T-cell (primary cell): ENCODE results near the gene SF3A1. TPM values are rescaled to one million over a fixed set of nuclear protein-coding genes. Genes with fewer than 3 reads are reported as not detected.

ENCODE experiments used
- ATAC-seq, 4 experiments: fragments of 200-7000 bp in 3 of 4; fragments of 150-1000 bp in 1 of 4; cut with Tn5 transposase; replicated peaks in 1 of 4; 1 replicate in 3 of 4; 2 replicates in 1 of 4; pipeline ENCODE4 v1.10.0; 2021; ENCODE audit warnings: moderate library complexity in 3 of 4, mild to moderate bottlenecking in 2 of 4, moderate number of reproducible peaks in 1 of 4
- CTCF ChIA-PET, 2 donors: fragments of 300-600 bp; sonication (Branson Sonifier 250); formaldehyde crosslinking; loops; one replicate each; lab custom pipeline; 2022; ENCODE audit warnings: antibody characterized with exemption in 2 of 2; lab: Charles Lee
- POLR2A ChIA-PET, 2 donors: fragments of 300-600 bp; sonication (Branson Sonifier 250); formaldehyde crosslinking; loops; one replicate each; lab custom pipeline; 2022; ENCODE audit warnings: antibody characterized with exemption in 2 of 2; lab: Charles Lee
- DNase-seq, 35 experiments: peaks; one replicate each; pipeline versions ENCODE4 v3.0.0 to v3.0.0-alpha.2; 2013 to 2023
- H3K27ac ChIP-seq: one replicate; pipeline ENCODE4 v1.5.1; 2013; ENCODE audit warnings: low read length
- H3K27me3 ChIP-seq, 2 experiments: replicated peaks in 1 of 2; 1 replicate in 1 of 2; 2 replicates in 1 of 2; pipeline versions ENCODE4 v1.6.1 to v1.7.0; 2013; ENCODE audit warnings: low read length in 1 of 2, mixed read lengths in 1 of 2; ENCODE audit not compliant: control insufficient read depth in 2 of 2, insufficient read depth in 2 of 2; ENCODE audit errors: extremely low read depth in 1 of 2
- H3K36me3 ChIP-seq, 2 donors: 1 replicate in 1 of 2; 2 replicates in 1 of 2; pipeline versions ENCODE4 v1.6.1 to v1.7.0; 2013; ENCODE audit warnings: low read length in 1 of 2; ENCODE audit not compliant: control insufficient read depth in 2 of 2, insufficient read depth in 1 of 2; ENCODE audit errors: extremely low read depth in 1 of 2
- H3K4me1 ChIP-seq, 2 experiments: 1 replicate in 1 of 2; 2 replicates in 1 of 2; pipeline versions ENCODE4 v1.6.1 to v1.7.0; 2013; ENCODE audit warnings: low read length in 2 of 2, mixed read lengths in 1 of 2; ENCODE audit not compliant: insufficient read depth in 2 of 2, control insufficient read depth in 1 of 2; ENCODE audit errors: extremely low read depth in 1 of 2
- H3K4me3 ChIP-seq, 2 donors: 1 replicate in 1 of 2; 2 replicates in 1 of 2; pipeline versions ENCODE4 v1.5.1 to v1.7.0; 2013; ENCODE audit warnings: mild to moderate bottlenecking in 2 of 2, low read length in 1 of 2, moderate library complexity in 1 of 2; ENCODE audit not compliant: control insufficient read depth in 1 of 2; ENCODE audit errors: extremely low read depth in 1 of 2
- H3K9me3 ChIP-seq: 2 replicates; pipeline ENCODE4 v1.7.0; 2013
- H3K27ac Mint-ChIP-seq, 2 donors: one replicate each; pipeline ENCODE4 v1.8.0; 2020 to 2021; ENCODE audit warnings: mild to moderate bottlenecking in 2 of 2, mixed read lengths in 2 of 2
- H3K27me3 Mint-ChIP-seq, 2 donors: one replicate each; pipeline ENCODE4 v1.8.0; 2021 to 2022; ENCODE audit warnings: mixed read lengths in 2 of 2
- H3K36me3 Mint-ChIP-seq: one replicate; pipeline ENCODE4 v1.8.0; 2021; ENCODE audit warnings: mixed read lengths
- H3K4me1 Mint-ChIP-seq, 3 donors: one replicate each; pipeline ENCODE4 v1.8.0; 2020 to 2022; ENCODE audit warnings: mixed read lengths in 3 of 3, mild to moderate bottlenecking in 1 of 3
- H3K4me3 Mint-ChIP-seq, 3 donors: one replicate each; pipeline ENCODE4 v1.8.0; 2020 to 2022; ENCODE audit warnings: mild to moderate bottlenecking in 3 of 3, mixed read lengths in 3 of 3, moderate library complexity in 3 of 3
- H3K9me3 Mint-ChIP-seq, 3 donors: one replicate each; pipeline ENCODE4 v1.8.0; 2020 to 2022; ENCODE audit warnings: mixed read lengths in 3 of 3
- WGBS: methylation state at CpG from one replicate; pipeline ENCODE4 v1.1.5; 2013; ENCODE audit warnings: missing lambda C conversion rate; ENCODE audit not compliant: insufficient coverage; 5-methylcytosine and 5-hydroxymethylcytosine counted together
- total RNA-seq, 35 experiments: library from RNA in 6 of 35; stranded (reverse) in 6 of 35; fragments of 120-200 nt in 1 of 35; gene quantifications; one replicate each; pipeline versions ENCODE4 v1.2.1 to v1.2.4 and lab custom pipeline; 2013 to 2026

Gene SF3A1
- total RNA-seq, 5 donors from 2014 or later (not counting 1 experiment from before 2014, with no cell fraction given) = 272 to 323 (median 292) TPM

GRCh38 chr22:30361916-30362650 is 5.4 kb upstream of the SF3A1 start:
- Histone ChIP-seq H3K4me1 (peaks cover 0 to 10% of the 10 kb centered on the region in 2 experiments), H3K27ac (no peak overlapping the region), H3K9me3 (no peaks in the 10 kb centered on the region), H3K27me3 (peaks cover 0 to 3% of the 10 kb centered on the region in 2 experiments), H3K36me3 (peaks cover 0 to 6% of the 10 kb centered on the region in 2 donors), H3K4me3 (no peak overlapping the region)
- DNase-seq (no peak), ATAC-seq (no peak)
- H3K4me3 Mint-ChIP-seq = no peak overlapping the region
- no peak overlapping the region for H3K27ac Mint-ChIP-seq
- H3K4me1 Mint-ChIP-seq = peaks cover 7 to 22% (median 7%) of the 10 kb centered on the region in 3 donors
- POLR2A ChIA-PET = no interaction called here
- CTCF ChIA-PET = interaction anchor here in 1 of 2 donors (1.2 kb wide), 1 partner anchor 74 kb away, joined by 3 read pairs; no protein-coding TSS in a partner anchor
- peaks cover 10% of the 10 kb centered on the region for H3K36me3 Mint-ChIP-seq
- H3K27me3 Mint-ChIP-seq = peaks cover 0 to 2% of the 10 kb centered on the region in 2 donors
- H3K9me3 Mint-ChIP-seq = no peaks in the 10 kb centered on the region
- WGBS = 98% methylated on average over 5 of the region's 10 CpGs

- H3K4me3 Mint-ChIP-seq = peak overlapping the region in 2 of 3 donors; percentile 73 to 96
- H3K27ac ChIP-seq = no peak overlapping the region
- H3K36me3 ChIP-seq = peaks cover 0 to 10% of the 10 kb centered on the region in 2 donors
- no peak overlapping the region for H3K4me3 ChIP-seq
- ChIA-PET POLR2A (no interaction called here), CTCF (no interaction called here)
- peaks cover 10% of the 10 kb centered on the region for H3K36me3 Mint-ChIP-seq
- peaks cover 15 to 40% of the 10 kb centered on the region in 2 experiments for H3K4me1 ChIP-seq
- 91% methylated on average over 5 of the region's 6 CpGs for WGBS
- ATAC-seq = no peak
- H3K27me3 ChIP-seq = peaks cover 0 to 3% of the 10 kb centered on the region in 2 experiments
- DNase-seq = no peak
- H3K4me1 Mint-ChIP-seq = peaks cover 36 to 54% (median 38%) of the 10 kb centered on the region in 3 donors
- H3K9me3 Mint-ChIP-seq = no peaks in the 10 kb centered on the region
- H3K27me3 Mint-ChIP-seq = peaks cover 0 to 2% of the 10 kb centered on the region in 2 donors
- no peaks in the 10 kb centered on the region for H3K9me3 ChIP-seq
- H3K27ac Mint-ChIP-seq = no peak overlapping the region
Measured at GRCh38 chr22:30358541-30358940, 1.8 kb upstream of the SF3A1 start.

GRCh38 chr22:30357650-30358215 is 1.0 kb upstream of the SF3A1 start:
- H3K9me3 ChIP-seq = no peaks in the 10 kb centered on the region
- peaks cover 0 to 3% of the 10 kb centered on the region in 2 experiments for H3K27me3 ChIP-seq
- peaks cover 12% of the 10 kb centered on the region for H3K36me3 Mint-ChIP-seq
- no peak overlapping the region for H3K4me3 ChIP-seq
- peaks cover 43 to 56% (median 44%) of the 10 kb centered on the region in 3 donors for H3K4me1 Mint-ChIP-seq
- CTCF ChIA-PET = no interaction called here
- POLR2A ChIA-PET = interaction anchor here in 1 of 2 donors (0.6 kb wide), 1 partner anchor 31 kb away, joined by 4 read pairs; the partner anchor contains the start of gene TBC1D10A
- peaks cover 15 to 46% of the 10 kb centered on the region in 2 experiments for H3K4me1 ChIP-seq
- H3K36me3 ChIP-seq = peaks cover 0 to 13% of the 10 kb centered on the region in 2 donors
- no peaks in the 10 kb centered on the region for H3K9me3 Mint-ChIP-seq
- peak overlapping the region; percentile 92 to 96 (median 95) for H3K4me3 Mint-ChIP-seq
- peaks cover 0 to 2% of the 10 kb centered on the region in 2 donors for H3K27me3 Mint-ChIP-seq
- no peak for DNase-seq
- no peak for ATAC-seq
- H3K27ac ChIP-seq = no peak overlapping the region
- H3K27ac Mint-ChIP-seq = peak overlapping the region; percentile 55 to 76
- 89% methylated on average over 5 of the region's 22 CpGs for WGBS

- POLR2A ChIA-PET = interaction anchor here (0.6 to 1.2 kb wide), 4 partner anchors 30 to 69 kb away, joined by 3 to 5 read pairs (median 4); partner anchors contain the start of genes CASTOR1 (in 2 of the 2) and TBC1D10A (in 1 of the 2)
- peaks cover 0 to 2% of the 10 kb centered on the region in 2 donors for H3K27me3 Mint-ChIP-seq
Measured at GRCh38 chr22:30357236-30357570, 509 bp upstream of the SF3A1 start.

GRCh38 chr22:30354644-30355043 is 2.0 kb downstream of the SF3A1 start:
- CTCF ChIA-PET = interaction anchor here (0.7 to 1.0 kb wide), 3 partner anchors 46 to 67 kb away, joined by 3 to 4 read pairs (median 3); partner anchors contain the start of gene CASTOR1 (in 1 of the 2)
- no peaks in the 10 kb centered on the region for H3K9me3 Mint-ChIP-seq
- peaks cover 0 to 2% of the 10 kb centered on the region in 2 donors for H3K27me3 Mint-ChIP-seq
- peaks cover 15 to 63% of the 10 kb centered on the region in 2 experiments for H3K4me1 ChIP-seq
- peak overlapping the region; percentile 19 for H3K27ac ChIP-seq
- peak overlapping the region; percentile 92 to 96 (median 95) for H3K4me3 Mint-ChIP-seq
- POLR2A ChIA-PET = interaction anchor here in 1 of 2 donors (0.8 kb wide), 1 partner anchor 28 kb away, joined by 6 read pairs; the partner anchor contains the start of gene TBC1D10A
- peaks cover 9 to 41% of the 10 kb centered on the region in 2 donors for H3K36me3 ChIP-seq
- 83% methylated on average over 3 of the region's 5 CpGs for WGBS
- no peak for DNase-seq
- peaks cover 66 to 72% (median 70%) of the 10 kb centered on the region in 3 donors for H3K4me1 Mint-ChIP-seq
- no peak for ATAC-seq
- peaks cover 35% of the 10 kb centered on the region for H3K36me3 Mint-ChIP-seq
- peaks cover 0 to 3% of the 10 kb centered on the region in 2 experiments for H3K27me3 ChIP-seq
- peak overlapping the region; percentile 65 to 78 for H3K27ac Mint-ChIP-seq
- H3K4me3 ChIP-seq = no peak overlapping the region
- H3K9me3 ChIP-seq = no peaks in the 10 kb centered on the region

More at GRCh38 chr22:30357236-30357570, 509 bp upstream of the SF3A1 start:
- H3K27ac Mint-ChIP-seq = peak overlapping the region; percentile 87 to 92
- no peaks in the 10 kb centered on the region for H3K9me3 Mint-ChIP-seq
- ATAC-seq = no peak
- Histone ChIP-seq H3K9me3 (no peaks in the 10 kb centered on the region), H3K27ac (peak overlapping the region; percentile 87), H3K4me1 (peaks cover 15 to 50% of the 10 kb centered on the region in 2 experiments), H3K36me3 (peaks cover 4 to 19% of the 10 kb centered on the region in 2 donors), H3K4me3 (peak overlapping the region; percentile 79 to 97), H3K27me3 (peaks cover 0 to 3% of the 10 kb centered on the region in 2 experiments)
- WGBS = 14% methylated on average over 9 of the region's 9 CpGs
- CTCF ChIA-PET = interaction anchor here in 1 of 2 donors (1.0 to 1.8 kb wide), 4 partner anchors 31 to 69 kb away, joined by 4 to 12 read pairs (median 8); partner anchors contain the start of gene TBC1D10A
- DNase-seq = peak in 24 of 35 experiments; percentile 11 to 54 (median 34)
- peak overlapping the region; percentile 92 to 96 (median 95) for H3K4me3 Mint-ChIP-seq
- peaks cover 18% of the 10 kb centered on the region for H3K36me3 Mint-ChIP-seq
- H3K4me1 Mint-ChIP-seq = peaks cover 49 to 51% (median 49%) of the 10 kb centered on the region in 3 donors

- H3K4me3 Mint-ChIP-seq = no peak overlapping the region
- H3K36me3 Mint-ChIP-seq = peaks cover 51% of the 10 kb centered on the region
- H3K36me3 ChIP-seq = peaks cover 21 to 74% of the 10 kb centered on the region in 2 donors
Measured at GRCh38 chr22:30351226-30351625, 5.5 kb downstream of the SF3A1 start.

More at GRCh38 chr22:30351226-30351625, 5.5 kb downstream of the SF3A1 start:
- no peaks in the 10 kb centered on the region for H3K27me3 Mint-ChIP-seq
- Histone ChIP-seq H3K27ac (no peak overlapping the region), H3K4me3 (peak overlapping the region in 1 of 2 donors; percentile 5), H3K27me3 (no peaks in the 10 kb centered on the region), H3K9me3 (no peaks in the 10 kb centered on the region), H3K4me1 (peaks cover 15 to 59% of the 10 kb centered on the region in 2 experiments)
- WGBS = 100% methylated on average over 1 of the region's 3 CpGs
- POLR2A ChIA-PET = no interaction called here
- H3K9me3 Mint-ChIP-seq = no peaks in the 10 kb centered on the region
- H3K27ac Mint-ChIP-seq = peak overlapping the region in 1 of 2 donors; percentile 48
- ATAC-seq = no peak
- CTCF ChIA-PET = no interaction called here
- peaks cover 73 to 87% (median 78%) of the 10 kb centered on the region in 3 donors for H3K4me1 Mint-ChIP-seq
- DNase-seq = no peak
